ENCODE results near the gene CDK2AP2. TPM values are rescaled to one million over a fixed set of nuclear protein-coding genes. Genes with fewer than 3 reads are reported as not detected.
"Not testable (repeated sequence)": the region's sequence is repeated elsewhere in the genome, so short reads cannot be mapped to it uniquely, and the experiment has no call there.

The CDK2AP2 gene
- total RNA-seq, 1 donor from 2014 or later, result 67.3 TPM

- DNase-seq (ENCODE audit: missing footprints), result no peak
- intact Hi-C loops (cut with DNase I), result loop anchor here (2.0 kb wide), 1 partner anchor 22 kb away; the partner anchor contains the start of gene PITPNM1
- no peak for ATAC-seq
Observed at GRCh38 chr11:67482275-67482826, 25.6 kb downstream of the CDK2AP2 start.

GRCh38 chr11:67477344-67478050 lies 30.5 kb downstream of the CDK2AP2 start:
- ATAC-seq; intact Hi-C loops (cut with DNase I); DNase-seq (ENCODE audit: missing footprints): not testable (repeated sequence)

GRCh38 chr11:67476692-67477091 lies 31.3 kb downstream of the CDK2AP2 start:
- DNase-seq (ENCODE audit: missing footprints); intact Hi-C loops (cut with DNase I); ATAC-seq: not testable (repeated sequence)

- intact Hi-C loops (cut with DNase I), result no loop called here
- ATAC-seq (no peak), DNase-seq (ENCODE audit: missing footprints) (no peak)
Observed at GRCh38 chr11:67472882-67473281, 35.1 kb downstream of the CDK2AP2 start.

- DNase-seq (ENCODE audit: missing footprints) (no peak), ATAC-seq (no peak)
- intact Hi-C loops (cut with DNase I), result no loop called here
Observed at GRCh38 chr11:67470337-67471002, 37.5 kb downstream of the CDK2AP2 start.

GRCh38 chr11:67469508-67469811 lies 38.5 kb downstream of the CDK2AP2 start:
- intact Hi-C loops (cut with DNase I), result loop anchor here (1.0 to 5.0 kb wide), 3 partner anchors 27 to 67 kb away; partner anchors contain the start of genes CORO1B, PPP1CA and TBC1D10C
- DNase-seq (ENCODE audit: missing footprints) (no peak), ATAC-seq (no peak)

GRCh38 chr11:67468759-67469507 lies 39.0 kb downstream of the CDK2AP2 start, which contains the start of gene TMEM134:
TMEM134 (minus strand) TSS chr11:67469251; CDS start chr11:67469192, 59 bp downstream.
- ATAC-seq, result peak; percentile 95
- intact Hi-C loops (cut with DNase I), result loop anchor here (1.0 to 5.0 kb wide), 3 partner anchors 26 to 67 kb away; partner anchors contain the start of genes CORO1B, PPP1CA and TBC1D10C
- peak; percentile 97 for DNase-seq (ENCODE audit: missing footprints)

GRCh38 chr11:67468456-67468758 lies 39.6 kb downstream of the CDK2AP2 start:
- no peak for ATAC-seq
- no peak for DNase-seq (ENCODE audit: missing footprints)
- intact Hi-C loops (cut with DNase I), result loop anchor here (2.0 to 5.0 kb wide), 2 partner anchors 26 to 66 kb away; partner anchors contain the start of genes CORO1B, PPP1CA and TBC1D10C

- ATAC-seq (no peak), DNase-seq (ENCODE audit: missing footprints) (no peak)
- intact Hi-C loops (cut with DNase I), result loop anchor here (2.0 to 5.0 kb wide), 2 partner anchors 25 to 66 kb away; partner anchors contain the start of genes CORO1B, PPP1CA and TBC1D10C
Observed at GRCh38 chr11:67468056-67468455, 39.9 kb downstream of the CDK2AP2 start.

GRCh38 chr11:67466962-67467771 lies 40.8 kb downstream of the CDK2AP2 start:
- no peak for DNase-seq (ENCODE audit: missing footprints)
- ATAC-seq, result no peak
- intact Hi-C loops (cut with DNase I), result loop anchor here (5.0 kb wide), 1 partner anchor 65 kb away; the partner anchor contains the start of genes PPP1CA and TBC1D10C

- no peak for ATAC-seq
- intact Hi-C loops (cut with DNase I), result loop anchor here (5.0 kb wide), 1 partner anchor 64 kb away; the partner anchor contains the start of genes PPP1CA and TBC1D10C
Observed at GRCh38 chr11:67466367-67466766, 41.6 kb downstream of the CDK2AP2 start.

GRCh38 chr11:67465530-67465929 lies 42.4 kb downstream of the CDK2AP2 start:
- not testable (repeated sequence) for ATAC-seq; DNase-seq (ENCODE audit: missing footprints)
- intact Hi-C loops (cut with DNase I), result loop anchor here (5.0 kb wide), 1 partner anchor 63 kb away; the partner anchor contains the start of genes PPP1CA and TBC1D10C

More at GRCh38 chr11:67466367-67466766, 41.6 kb downstream of the CDK2AP2 start:
- DNase-seq (ENCODE audit: missing footprints), result no peak

GRCh38 chr11:67465189-67465510 lies 42.8 kb downstream of the CDK2AP2 start:
- no peak for DNase-seq (ENCODE audit: missing footprints)
- intact Hi-C loops (cut with DNase I), result loop anchor here (5.0 kb wide), 1 partner anchor 63 kb away; the partner anchor contains the start of genes PPP1CA and TBC1D10C
- no peak for ATAC-seq

- intact Hi-C loops (cut with DNase I), result loop anchor here (1.0 to 5.0 kb wide), 2 partner anchors 36 to 62 kb away; partner anchors contain the start of genes PPP1CA, RPS6KB2 and TBC1D10C
- ATAC-seq, result peak; percentile 58
- DNase-seq (ENCODE audit: missing footprints), result peak; percentile 95
Observed at GRCh38 chr11:67464411-67465188, 43.4 kb downstream of the CDK2AP2 start.

GRCh38 chr11:67463680-67464410 lies 44.1 kb downstream of the CDK2AP2 start:
- DNase-seq (ENCODE audit: missing footprints) (peak; percentile 87), ATAC-seq (peak; percentile 3)
- intact Hi-C loops (cut with DNase I), result loop anchor here (1.0 kb wide), 1 partner anchor 36 kb away; the partner anchor contains the start of gene RPS6KB2

GRCh38 chr11:67463186-67463585 lies 44.8 kb downstream of the CDK2AP2 start:
- no peak for DNase-seq (ENCODE audit: missing footprints)
- intact Hi-C loops (cut with DNase I), result no loop called here
- ATAC-seq, result no peak
